K562 (cell line): Measurements from ENCODE around the gene IKZF4. TPM values are rescaled to one million over a fixed set of nuclear protein-coding genes. Genes with fewer than 3 reads are reported as not detected.

Experiments
- ARID4B ChIP-seq: sonication (generic); formaldehyde crosslinking; IDR thresholded peaks from 2 replicates; pipeline ENCODE4 v1.8.0; 2022; ENCODE audit warnings: mild to moderate bottlenecking, missing genetic modification reagents
- CHD4 ChIP-seq: fragments of 200-600 bp; sonication (generic); IDR thresholded peaks from 3 replicates; pipeline ENCODE4 v1.6.1; 2012; ENCODE audit warnings: low read depth, mild to moderate bottlenecking, mixed read lengths, low read length, inconsistent platforms; ENCODE audit not compliant: insufficient read depth, insufficient replicate concordance, poor library complexity, severe bottlenecking
- EGR1 ChIP-seq: fragments of 450-650 bp; conservative IDR thresholded peaks from 2 replicates; pipeline ENCODE4 v1.6.1; 2017; ENCODE audit warnings: mild to moderate bottlenecking
- ESRRB ChIP-seq: fragments of 250-450 bp; sonication (Bioruptor Pico); IDR thresholded peaks from 2 replicates; pipeline ENCODE4 v1.5.0; 2020; ENCODE audit warnings: mild to moderate bottlenecking, moderate library complexity, borderline replicate concordance
- GABPB2 ChIP-seq: fragments of 250-450 bp; sonication (Bioruptor Pico); conservative IDR thresholded peaks from 2 replicates; pipeline ENCODE4 v1.5.1; 2021; ENCODE audit warnings: mild to moderate bottlenecking
- KLF6 ChIP-seq: fragments of 250-450 bp; sonication (Bioruptor Pico); IDR thresholded peaks from 2 replicates; pipeline ENCODE4 v1.4.0; 2020; ENCODE audit warnings: mild to moderate bottlenecking, moderate library complexity, borderline replicate concordance
- NFYB ChIP-seq: IDR thresholded peaks from 2 replicates; pipeline ENCODE4 v1.6.1; 2011; ENCODE audit warnings: mild to moderate bottlenecking, moderate library complexity; ENCODE audit not compliant: insufficient read length; ENCODE audit errors: extremely low read depth
- POLR2AphosphoS2 ChIP-seq: IDR thresholded peaks from 2 replicates; pipeline ENCODE4 v1.6.1; 2012; ENCODE audit warnings: low read length, improper control_type of control experiment
- POLR2H ChIP-seq: IDR thresholded peaks from 2 replicates; pipeline ENCODE4 v1.6.1; 2016; ENCODE audit warnings: missing genetic modification characterization, low read depth, mild to moderate bottlenecking, control low read depth, missing compliant biosample characterization, moderate library complexity
- PYGO2 ChIP-seq: fragments of 450-650 bp; IDR thresholded peaks from 2 replicates; pipeline ENCODE4 v1.6.1; 2016; ENCODE audit warnings: mild to moderate bottlenecking, missing genetic modification characterization, moderate library complexity, missing compliant biosample characterization
- SAP30 ChIP-seq: fragments of 200-600 bp; sonication (generic); IDR thresholded peaks from 2 replicates; pipeline ENCODE4 v1.6.1; 2012; ENCODE audit warnings: borderline replicate concordance, low read depth, mild to moderate bottlenecking, moderate library complexity, low read length, control low read depth, inconsistent platforms; ENCODE audit not compliant: insufficient read depth, poor library complexity, severe bottlenecking
- SP1 ChIP-seq: sonication (generic); formaldehyde crosslinking; IDR thresholded peaks from 2 replicates; pipeline ENCODE4 v1.8.1; 2022; ENCODE audit warnings: mild to moderate bottlenecking, missing genetic modification reagents
- TRIM25 ChIP-seq: fragments of 450-650 bp; IDR thresholded peaks from 2 replicates; pipeline ENCODE4 v1.7.0; 2016; ENCODE audit warnings: borderline replicate concordance
- UBTF ChIP-seq, 2 experiments: IDR thresholded peaks; 2 replicates each; pipeline ENCODE4 v1.6.1; 2012; ENCODE audit warnings: improper control_type of control experiment in 2 of 2, low read depth in 2 of 2, low read length in 2 of 2, borderline replicate concordance in 1 of 2
- ZBED1 ChIP-seq: IDR thresholded peaks from 2 replicates; pipeline ENCODE4 v1.6.1; 2014
- polyA plus RNA-seq, 8 experiments: library from polyadenylated mRNA; depleted of rRNA in 4 of 8; stranded (reverse) in 5 of 8; unstranded in 3 of 8; fragments of >200 nt; fragmentation: Nextera tagmentation in 2 of 8; fragmentation: Illumina TruSeq in 1 of 8; extraction: Ambion mirVana in 2 of 8; extraction: Trizol in 1 of 8; gene quantifications; 2 replicates each; pipeline versions ENCODE4 v1.2.1 to v1.2.3, GENCODE V29; 2011 to 2014; ENCODE audit warnings: inconsistent platforms in 1 of 8, missing spikeins in 1 of 8
- total RNA-seq, 7 experiments: library from RNA; depleted of rRNA in 6 of 7; stranded (reverse); fragments of >200 nt in 6 of 7; fragmentation: Illumina TruSeq in 2 of 7; extraction: Trizol in 2 of 7; gene quantifications; 2 replicates each; pipeline versions ENCODE4 v1.2.1 to v1.2.3, GENCODE V29; 2011 to 2021; ENCODE audit warnings: low replicate concordance in 1 of 7
- TF ChIP-seq, protein P1 (sequence below): fragments of 200-800 bp; sonication (Bioruptor generic); IDR thresholded peaks from 2 replicates; pipeline ENCODE4 v1.6.1; 2017; ENCODE audit warnings: missing genetic modification characterization, missing compliant biosample characterization

Gene IKZF4
- total and polyA plus RNA-seq, 9 of the 15 experiments (the other 6 are each of a cell fraction or from before 2014, with no cell fraction given): 1.9 to 16.3 (median 3.6) TPM

GRCh38 chr12:55973599-55974307, 47.1 kb upstream of the IKZF4 start, which contains the start of gene RAB5B (continued):
- TF ChIP-seq UBTF (IDR thresholded peaks at IDR 0.05; ENCODE audit: borderline replicate concordance in 1 of 2, low read depth in 2 of 2, low read length in 2 of 2): 0 out of 4 replicates have a peak, but pooled peaks of 1 of the 2 experiments have one; percentile 26
- TF ChIP-seq SP1: peak; percentile 99
- TF ChIP-seq ZBED1: no peak
- peak; percentile 41; the same call in 1 of the 2 replicates for TF ChIP-seq EGR1
- TF ChIP-seq, protein P1, sequence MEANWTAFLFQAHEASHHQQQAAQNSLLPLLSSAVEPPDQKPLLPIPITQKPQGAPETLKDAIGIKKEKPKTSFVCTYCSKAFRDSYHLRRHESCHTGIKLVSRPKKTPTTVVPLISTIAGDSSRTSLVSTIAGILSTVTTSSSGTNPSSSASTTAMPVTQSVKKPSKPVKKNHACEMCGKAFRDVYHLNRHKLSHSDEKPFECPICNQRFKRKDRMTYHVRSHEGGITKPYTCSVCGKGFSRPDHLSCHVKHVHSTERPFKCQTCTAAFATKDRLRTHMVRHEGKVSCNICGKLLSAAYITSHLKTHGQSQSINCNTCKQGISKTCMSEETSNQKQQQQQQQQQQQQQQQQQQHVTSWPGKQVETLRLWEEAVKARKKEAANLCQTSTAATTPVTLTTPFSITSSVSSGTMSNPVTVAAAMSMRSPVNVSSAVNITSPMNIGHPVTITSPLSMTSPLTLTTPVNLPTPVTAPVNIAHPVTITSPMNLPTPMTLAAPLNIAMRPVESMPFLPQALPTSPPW: peak; percentile 99
- no peak for TF ChIP-seq ESRRB (CRISPR knock-in tag)
- TF ChIP-seq POLR2AphosphoS2: peak; percentile 93
- TF ChIP-seq KLF6: peak; percentile 28; the same call in 1 of the 2 replicates
- TF ChIP-seq CHD4: no peak
- TF ChIP-seq GABPB2 (CRISPR knock-in tag): no peak
- no peak for TF ChIP-seq TRIM25
- peak; percentile 54 for TF ChIP-seq POLR2H (tag)
- TF ChIP-seq SAP30: peak; percentile 85
- no peak for TF ChIP-seq PYGO2 (tag)
- peak; percentile 95 for TF ChIP-seq ARID4B (CRISPR knock-in tag)
- peak; percentile 85 for TF ChIP-seq NFYB
